HepG2 (cell line): Measurements from ENCODE around the gene GRIN3B. TPM values are rescaled to one million over a fixed set of nuclear protein-coding genes. Genes with fewer than 3 reads are reported as not detected.

Experiments
- DRAP1 ChIP-seq: IDR thresholded peaks from 2 replicates; pipeline ENCODE4 v1.6.1; 2016; ENCODE audit warnings: missing genetic modification reagents, missing compliant biosample characterization
- MYNN ChIP-seq: sonication (generic); formaldehyde crosslinking; IDR thresholded peaks from 2 replicates; pipeline ENCODE4 v1.4.0; 2020; ENCODE audit warnings: mild to moderate bottlenecking, low read depth, missing genetic modification reagents
- NFKB2 ChIP-seq: sonication (generic); formaldehyde crosslinking; IDR thresholded peaks from 2 replicates; pipeline ENCODE4 v1.4.0; 2020; ENCODE audit warnings: missing genetic modification reagents, borderline replicate concordance
- POLR2AphosphoS2 ChIP-seq: IDR thresholded peaks from 2 replicates; pipeline ENCODE4 v1.6.1; 2011; ENCODE audit warnings: low read depth, low read length, improper control_type of control experiment
- RARA ChIP-seq: IDR thresholded peaks from 2 replicates; pipeline ENCODE4 v1.6.1; 2016; ENCODE audit warnings: missing genetic modification reagents, missing compliant biosample characterization
- RFXAP ChIP-seq: sonication (generic); formaldehyde crosslinking; IDR thresholded peaks from 2 replicates; pipeline ENCODE4 v1.4.0; 2020; ENCODE audit warnings: missing genetic modification reagents, borderline replicate concordance
- TEAD3 ChIP-seq: optimal IDR thresholded peaks from 2 replicates; pipeline ENCODE3; 2016; ENCODE audit warnings: borderline replicate concordance
- ZHX2 ChIP-seq, 2 experiments: sonication (generic) in 1 of 2; formaldehyde crosslinking in 1 of 2; IDR thresholded peaks; 2 replicates each; pipeline versions ENCODE4 v1.6.1 to v1.9.0; 2014 to 2022; ENCODE audit warnings: antibody characterized with exemption in 1 of 2, borderline replicate concordance in 1 of 2, inconsistent platforms in 1 of 2, low read depth in 1 of 2, missing genetic modification reagents in 1 of 2
- ZNF180 ChIP-seq: sonication (generic); formaldehyde crosslinking; IDR thresholded peaks from 2 replicates; pipeline ENCODE4 v1.4.0; 2020; ENCODE audit warnings: low read depth, missing genetic modification reagents, borderline replicate concordance
- ZNF318 ChIP-seq: sonication (generic); formaldehyde crosslinking; IDR thresholded peaks from 2 replicates; pipeline ENCODE4 v1.4.0; 2020; ENCODE audit warnings: mild to moderate bottlenecking, missing genetic modification reagents
- polyA plus RNA-seq, 8 experiments: library from polyadenylated mRNA; depleted of rRNA in 3 of 8; stranded (reverse) in 7 of 8; unstranded in 1 of 8; fragments of >200 nt; fragmentation: Illumina TruSeq in 4 of 8; extraction: Trizol in 4 of 8; gene quantifications; 2 replicates each; pipeline versions ENCODE4 v1.2.1 to v1.2.3, GENCODE V29; 2011 to 2016; ENCODE audit warnings: low read depth in 4 of 8, missing spikeins in 1 of 8, mixed read lengths in 1 of 8; ENCODE audit not compliant: insufficient read depth in 1 of 8
- total RNA-seq, 5 experiments: library from RNA; depleted of rRNA; stranded (reverse); fragments of >200 nt; fragmentation: Illumina TruSeq; extraction: Trizol; gene quantifications; 2 replicates each; pipeline ENCODE4 v1.2.3, GENCODE V29; 2016; ENCODE audit warnings: low read depth in 1 of 5
- TF ChIP-seq, protein P1 (sequence below): sonication (generic); formaldehyde crosslinking; IDR thresholded peaks from 2 replicates; pipeline ENCODE4 v1.9.0; 2021; ENCODE audit warnings: missing genetic modification reagents, borderline replicate concordance

The GRIN3B gene
- total and polyA plus RNA-seq, 2 of the 13 experiments (the other 11 are each of a cell fraction or from before 2014, with no cell fraction given): 0.07 to 0.20 TPM

DNA sequence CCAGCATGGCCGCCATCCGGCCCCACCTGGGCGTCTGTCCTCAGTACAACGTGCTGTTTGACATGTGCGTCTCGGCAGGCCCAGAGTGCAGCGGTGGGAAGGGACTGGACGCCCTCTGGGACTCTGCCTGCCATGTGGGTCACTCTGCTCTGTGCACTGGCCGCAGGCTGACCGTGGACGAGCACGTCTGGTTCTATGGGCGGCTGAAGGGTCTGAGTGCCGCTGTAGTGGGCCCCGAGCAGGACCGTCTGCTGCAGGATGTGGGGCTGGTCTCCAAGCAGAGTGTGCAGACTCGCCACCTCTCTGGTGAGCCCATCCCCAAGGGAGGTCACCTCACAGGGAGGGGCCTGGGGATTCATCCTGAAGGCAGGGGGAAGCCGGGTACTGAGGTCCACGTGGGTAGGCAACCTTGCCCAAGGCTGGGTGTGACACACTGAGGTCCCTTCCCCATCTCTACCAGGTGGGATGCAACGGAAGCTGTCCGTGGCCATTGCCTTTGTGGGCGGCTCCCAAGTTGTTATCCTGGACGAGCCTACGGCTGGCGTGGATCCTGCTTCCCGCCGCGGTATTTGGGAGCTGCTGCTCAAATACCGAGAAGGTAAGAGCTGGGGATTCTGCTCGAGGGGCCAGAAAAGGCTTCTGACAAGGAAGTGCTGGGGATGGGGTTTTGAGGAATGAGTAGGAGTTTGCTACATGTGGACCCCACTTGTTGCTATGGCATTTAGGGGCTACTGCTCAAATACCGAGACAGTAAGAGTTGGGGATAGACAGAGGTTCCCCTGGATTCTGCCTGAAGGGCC, 51.0 kb downstream of the GRIN3B start (continued):
- TF ChIP-seq ZHX2 (IDR thresholded peaks at IDR 0.05; ENCODE audit: low read depth): 0 out of 2 replicates have a peak, but pooled peaks have one; percentile 71
- TF ChIP-seq ZHX2 (CRISPR knock-in tag; IDR thresholded peaks at IDR 0.05; ENCODE audit: borderline replicate concordance): no peak
- no peak for TF ChIP-seq MYNN (CRISPR knock-in tag)
- no peak for TF ChIP-seq ZNF180 (CRISPR knock-in tag)
- TF ChIP-seq, protein P1, sequence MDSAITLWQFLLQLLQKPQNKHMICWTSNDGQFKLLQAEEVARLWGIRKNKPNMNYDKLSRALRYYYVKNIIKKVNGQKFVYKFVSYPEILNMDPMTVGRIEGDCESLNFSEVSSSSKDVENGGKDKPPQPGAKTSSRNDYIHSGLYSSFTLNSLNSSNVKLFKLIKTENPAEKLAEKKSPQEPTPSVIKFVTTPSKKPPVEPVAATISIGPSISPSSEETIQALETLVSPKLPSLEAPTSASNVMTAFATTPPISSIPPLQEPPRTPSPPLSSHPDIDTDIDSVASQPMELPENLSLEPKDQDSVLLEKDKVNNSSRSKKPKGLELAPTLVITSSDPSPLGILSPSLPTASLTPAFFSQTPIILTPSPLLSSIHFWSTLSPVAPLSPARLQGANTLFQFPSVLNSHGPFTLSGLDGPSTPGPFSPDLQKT (CRISPR knock-in tag): no peak
- TF ChIP-seq RARA: peak; percentile 56; the same call in 1 of the 2 replicates
- no peak; the same call in 1 of the 2 replicates for TF ChIP-seq RFXAP (CRISPR knock-in tag)
- TF ChIP-seq NFKB2 (CRISPR knock-in tag): peak; percentile 90; the same call in 1 of the 2 replicates
- TF ChIP-seq ZNF318 (CRISPR knock-in tag): 0 out of 2 replicates have a peak, but pooled peaks have one; percentile 77
- TF ChIP-seq POLR2AphosphoS2: no peak
- no peak for TF ChIP-seq TEAD3
- TF ChIP-seq DRAP1: no peak; the same call in 1 of the 2 replicates
